Keratinocyte (primary cell): ENCODE data around the gene BRIP1.

ENCODE experiments used
- EZH2 ChIP-seq: IDR thresholded peaks from one replicate; pipeline ENCODE4 v1.6.1; 2012; ENCODE audit warnings: inconsistent platforms, mild to moderate bottlenecking, low read length, moderate library complexity
- TF ChIP-seq, protein P1 (sequence below), 3 experiments: IDR thresholded peaks in 1 of 3; conservative IDR thresholded peaks in 1 of 3; optimal IDR thresholded peaks in 1 of 3; 2 replicates in 2 of 3; 3 replicates in 1 of 3; pipeline versions ENCODE3 to v1.5.1; 2011; ENCODE audit warnings: low read length in 3 of 3, mild to moderate bottlenecking in 3 of 3, moderate library complexity in 2 of 3, control low read depth in 1 of 3, inconsistent platforms in 1 of 3; ENCODE audit not compliant: insufficient read depth in 2 of 3; ENCODE audit errors: extremely low read depth in 1 of 3

DNA sequence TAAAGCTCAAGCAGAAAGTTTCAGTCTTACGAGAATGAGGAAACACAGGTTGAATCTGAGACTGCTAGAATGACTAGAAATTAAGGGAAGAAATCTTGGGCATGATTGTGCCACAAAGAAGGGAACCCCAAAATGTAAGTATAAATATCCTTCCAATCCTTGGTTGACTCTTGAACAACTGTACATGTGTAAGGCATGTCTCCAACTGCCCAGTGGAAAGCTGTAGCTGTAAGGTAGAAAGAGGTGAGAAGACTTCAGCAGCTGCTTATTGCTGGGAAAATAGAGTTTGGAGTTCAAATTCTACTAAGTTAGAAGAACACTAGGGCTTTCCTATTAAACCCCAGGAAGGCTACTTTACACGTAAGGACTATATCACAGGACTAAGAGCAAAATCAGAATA lies 212.6 kb downstream of the BRIP1 start:
- TF ChIP-seq, protein P1, sequence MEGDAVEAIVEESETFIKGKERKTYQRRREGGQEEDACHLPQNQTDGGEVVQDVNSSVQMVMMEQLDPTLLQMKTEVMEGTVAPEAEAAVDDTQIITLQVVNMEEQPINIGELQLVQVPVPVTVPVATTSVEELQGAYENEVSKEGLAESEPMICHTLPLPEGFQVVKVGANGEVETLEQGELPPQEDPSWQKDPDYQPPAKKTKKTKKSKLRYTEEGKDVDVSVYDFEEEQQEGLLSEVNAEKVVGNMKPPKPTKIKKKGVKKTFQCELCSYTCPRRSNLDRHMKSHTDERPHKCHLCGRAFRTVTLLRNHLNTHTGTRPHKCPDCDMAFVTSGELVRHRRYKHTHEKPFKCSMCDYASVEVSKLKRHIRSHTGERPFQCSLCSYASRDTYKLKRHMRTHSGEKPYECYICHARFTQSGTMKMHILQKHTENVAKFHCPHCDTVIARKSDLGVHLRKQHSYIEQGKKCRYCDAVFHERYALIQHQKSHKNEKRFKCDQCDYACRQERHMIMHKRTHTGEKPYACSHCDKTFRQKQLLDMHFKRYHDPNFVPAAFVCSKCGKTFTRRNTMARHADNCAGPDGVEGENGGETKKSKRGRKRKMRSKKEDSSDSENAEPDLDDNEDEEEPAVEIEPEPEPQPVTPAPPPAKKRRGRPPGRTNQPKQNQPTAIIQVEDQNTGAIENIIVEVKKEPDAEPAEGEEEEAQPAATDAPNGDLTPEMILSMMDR (optimal IDR thresholded peaks at IDR 0.05 in 1 of 3, IDR thresholded peaks at IDR 0.05 in 1 of 3, conservative IDR thresholded peaks at IDR 0.05 in 1 of 3; ENCODE audit: extremely low read depth in 1 of 3, insufficient read depth in 2 of 3, low read length in 3 of 3), result no peak
- TF ChIP-seq EZH2, result no peak
